ENCODE measurements around the gene RTKN.

DNA sequence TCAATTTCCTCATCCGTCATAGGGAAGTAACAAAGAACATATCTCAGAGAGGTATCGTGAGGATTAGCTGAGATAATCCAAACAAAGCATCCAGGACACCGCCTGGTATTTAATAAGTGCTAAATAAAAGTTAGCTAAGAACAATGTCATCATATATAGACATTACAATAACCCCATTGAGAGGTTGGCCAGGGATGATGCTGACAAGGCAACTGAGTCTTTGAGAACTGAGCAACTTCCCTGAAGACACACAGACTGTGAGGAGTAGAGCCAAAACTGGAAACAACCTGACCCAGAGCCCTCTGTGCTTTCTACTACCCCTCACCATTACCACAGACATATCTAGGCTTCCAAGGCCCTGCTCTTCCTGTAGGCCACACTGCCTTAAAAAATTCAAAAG, 60.0 kb downstream of the RTKN start:
- TF ChIP-seq POLR2A (IDR thresholded peaks at IDR 0.05): no peak
- TF ChIP-seq, protein P1, sequence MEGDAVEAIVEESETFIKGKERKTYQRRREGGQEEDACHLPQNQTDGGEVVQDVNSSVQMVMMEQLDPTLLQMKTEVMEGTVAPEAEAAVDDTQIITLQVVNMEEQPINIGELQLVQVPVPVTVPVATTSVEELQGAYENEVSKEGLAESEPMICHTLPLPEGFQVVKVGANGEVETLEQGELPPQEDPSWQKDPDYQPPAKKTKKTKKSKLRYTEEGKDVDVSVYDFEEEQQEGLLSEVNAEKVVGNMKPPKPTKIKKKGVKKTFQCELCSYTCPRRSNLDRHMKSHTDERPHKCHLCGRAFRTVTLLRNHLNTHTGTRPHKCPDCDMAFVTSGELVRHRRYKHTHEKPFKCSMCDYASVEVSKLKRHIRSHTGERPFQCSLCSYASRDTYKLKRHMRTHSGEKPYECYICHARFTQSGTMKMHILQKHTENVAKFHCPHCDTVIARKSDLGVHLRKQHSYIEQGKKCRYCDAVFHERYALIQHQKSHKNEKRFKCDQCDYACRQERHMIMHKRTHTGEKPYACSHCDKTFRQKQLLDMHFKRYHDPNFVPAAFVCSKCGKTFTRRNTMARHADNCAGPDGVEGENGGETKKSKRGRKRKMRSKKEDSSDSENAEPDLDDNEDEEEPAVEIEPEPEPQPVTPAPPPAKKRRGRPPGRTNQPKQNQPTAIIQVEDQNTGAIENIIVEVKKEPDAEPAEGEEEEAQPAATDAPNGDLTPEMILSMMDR (IDR thresholded peaks at IDR 0.05 in 4 of 5, conservative IDR thresholded peaks at IDR 0.05 in 1 of 5): no peak
